ENCODE data around the gene PPP2R2C. TPM values are rescaled to one million over a fixed set of nuclear protein-coding genes. Genes with fewer than 3 reads are reported as not detected.

Gene PPP2R2C
- total and polyA plus RNA-seq, 2 experiments from 2014 or later: 1.3 to 9.2 TPM

DNA sequence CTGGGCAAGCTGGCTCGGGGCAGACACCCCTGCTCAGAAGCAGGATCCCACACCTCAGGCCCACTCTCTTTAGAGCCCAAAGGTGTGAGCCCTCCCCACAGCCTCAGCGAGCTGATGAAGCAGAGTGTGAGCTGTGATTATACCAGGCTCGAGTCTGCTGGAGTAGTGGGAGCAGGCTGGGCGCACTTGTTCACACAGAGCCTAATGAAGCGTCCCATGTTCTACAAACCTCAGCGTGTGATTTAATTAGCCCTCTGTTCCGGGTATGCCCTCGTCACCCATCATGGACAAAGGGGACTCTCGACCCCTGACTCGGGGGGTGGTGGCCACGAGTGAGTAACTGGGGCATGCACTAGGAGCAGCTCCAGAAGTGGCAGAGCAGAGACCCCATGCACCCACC is 62.3 kb downstream of the PPP2R2C start:
- Mint-ChIP-seq H3K27me3 (ENCODE audit: insufficient read depth, low read depth, poor library complexity) (peaks cover 9% of the 10 kb centered on the region), H3K27ac (no peak overlapping the region), H3K9me3 (no peaks in the 10 kb centered on the region), H3K4me3 (no peak overlapping the region), H3K4me1 (peaks cover 12% of the 10 kb centered on the region), H3K36me3 (ENCODE audit: low read depth) (no peaks in the 10 kb centered on the region; the same call in 2 of the 3 replicates)
- Histone ChIP-seq H3K4me1 (ENCODE audit: insufficient read depth) (no peaks in the 10 kb centered on the region; the same call in 1 of the 2 replicates), H3K4me3 (no peak overlapping the region), H3K27ac (ENCODE audit: low read depth) (no peak overlapping the region), H3K9me2 (ENCODE audit: insufficient read depth) (no peaks in the 10 kb centered on the region), H3K4me2 (no peak overlapping the region), H3K79me2 (replicated peaks; ENCODE audit: insufficient read depth) (no peaks in the 10 kb centered on the region), H3K36me3 (ENCODE audit: insufficient read depth) (no peaks in the 10 kb centered on the region), H3K27me3 (ENCODE audit: insufficient read depth) (no peaks in the 10 kb centered on the region), H4K20me1 (replicated peaks; ENCODE audit: insufficient read depth) (no peaks in the 10 kb centered on the region), H2AFZ (no peak overlapping the region), H3F3A (replicated peaks; ENCODE audit: low read depth) (no peaks in the 10 kb centered on the region)
- DNase-seq (ENCODE audit: low spot score): no peak
- no peak for ATAC-seq
- TF ChIP-seq POLR2AphosphoS5 (IDR thresholded peaks at IDR 0.05; ENCODE audit: low read depth): no peak
- TF ChIP-seq STAT1 (IDR thresholded peaks at IDR 0.05; ENCODE audit: unreplicated experiment): no peak
- TF ChIP-seq JUNB (IDR thresholded peaks at IDR 0.05; ENCODE audit: unreplicated experiment): no peak
- TF ChIP-seq, protein P1, sequence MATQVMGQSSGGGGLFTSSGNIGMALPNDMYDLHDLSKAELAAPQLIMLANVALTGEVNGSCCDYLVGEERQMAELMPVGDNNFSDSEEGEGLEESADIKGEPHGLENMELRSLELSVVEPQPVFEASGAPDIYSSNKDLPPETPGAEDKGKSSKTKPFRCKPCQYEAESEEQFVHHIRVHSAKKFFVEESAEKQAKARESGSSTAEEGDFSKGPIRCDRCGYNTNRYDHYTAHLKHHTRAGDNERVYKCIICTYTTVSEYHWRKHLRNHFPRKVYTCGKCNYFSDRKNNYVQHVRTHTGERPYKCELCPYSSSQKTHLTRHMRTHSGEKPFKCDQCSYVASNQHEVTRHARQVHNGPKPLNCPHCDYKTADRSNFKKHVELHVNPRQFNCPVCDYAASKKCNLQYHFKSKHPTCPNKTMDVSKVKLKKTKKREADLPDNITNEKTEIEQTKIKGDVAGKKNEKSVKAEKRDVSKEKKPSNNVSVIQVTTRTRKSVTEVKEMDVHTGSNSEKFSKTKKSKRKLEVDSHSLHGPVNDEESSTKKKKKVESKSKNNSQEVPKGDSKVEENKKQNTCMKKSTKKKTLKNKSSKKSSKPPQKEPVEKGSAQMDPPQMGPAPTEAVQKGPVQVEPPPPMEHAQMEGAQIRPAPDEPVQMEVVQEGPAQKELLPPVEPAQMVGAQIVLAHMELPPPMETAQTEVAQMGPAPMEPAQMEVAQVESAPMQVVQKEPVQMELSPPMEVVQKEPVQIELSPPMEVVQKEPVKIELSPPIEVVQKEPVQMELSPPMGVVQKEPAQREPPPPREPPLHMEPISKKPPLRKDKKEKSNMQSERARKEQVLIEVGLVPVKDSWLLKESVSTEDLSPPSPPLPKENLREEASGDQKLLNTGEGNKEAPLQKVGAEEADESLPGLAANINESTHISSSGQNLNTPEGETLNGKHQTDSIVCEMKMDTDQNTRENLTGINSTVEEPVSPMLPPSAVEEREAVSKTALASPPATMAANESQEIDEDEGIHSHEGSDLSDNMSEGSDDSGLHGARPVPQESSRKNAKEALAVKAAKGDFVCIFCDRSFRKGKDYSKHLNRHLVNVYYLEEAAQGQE (IDR thresholded peaks at IDR 0.05; ENCODE audit: unreplicated experiment): no peak
- no peak for TF ChIP-seq NANOG (IDR thresholded peaks at IDR 0.05; ENCODE audit: borderline replicate concordance)
- no peak for TF ChIP-seq ZNF331 (CRISPR knock-in tag; IDR thresholded peaks at IDR 0.05; ENCODE audit: low read depth)
- TF ChIP-seq EZH2phosphoT487 (IDR thresholded peaks at IDR 0.05; ENCODE audit: unreplicated experiment): no peak
- TF ChIP-seq, protein P2, sequence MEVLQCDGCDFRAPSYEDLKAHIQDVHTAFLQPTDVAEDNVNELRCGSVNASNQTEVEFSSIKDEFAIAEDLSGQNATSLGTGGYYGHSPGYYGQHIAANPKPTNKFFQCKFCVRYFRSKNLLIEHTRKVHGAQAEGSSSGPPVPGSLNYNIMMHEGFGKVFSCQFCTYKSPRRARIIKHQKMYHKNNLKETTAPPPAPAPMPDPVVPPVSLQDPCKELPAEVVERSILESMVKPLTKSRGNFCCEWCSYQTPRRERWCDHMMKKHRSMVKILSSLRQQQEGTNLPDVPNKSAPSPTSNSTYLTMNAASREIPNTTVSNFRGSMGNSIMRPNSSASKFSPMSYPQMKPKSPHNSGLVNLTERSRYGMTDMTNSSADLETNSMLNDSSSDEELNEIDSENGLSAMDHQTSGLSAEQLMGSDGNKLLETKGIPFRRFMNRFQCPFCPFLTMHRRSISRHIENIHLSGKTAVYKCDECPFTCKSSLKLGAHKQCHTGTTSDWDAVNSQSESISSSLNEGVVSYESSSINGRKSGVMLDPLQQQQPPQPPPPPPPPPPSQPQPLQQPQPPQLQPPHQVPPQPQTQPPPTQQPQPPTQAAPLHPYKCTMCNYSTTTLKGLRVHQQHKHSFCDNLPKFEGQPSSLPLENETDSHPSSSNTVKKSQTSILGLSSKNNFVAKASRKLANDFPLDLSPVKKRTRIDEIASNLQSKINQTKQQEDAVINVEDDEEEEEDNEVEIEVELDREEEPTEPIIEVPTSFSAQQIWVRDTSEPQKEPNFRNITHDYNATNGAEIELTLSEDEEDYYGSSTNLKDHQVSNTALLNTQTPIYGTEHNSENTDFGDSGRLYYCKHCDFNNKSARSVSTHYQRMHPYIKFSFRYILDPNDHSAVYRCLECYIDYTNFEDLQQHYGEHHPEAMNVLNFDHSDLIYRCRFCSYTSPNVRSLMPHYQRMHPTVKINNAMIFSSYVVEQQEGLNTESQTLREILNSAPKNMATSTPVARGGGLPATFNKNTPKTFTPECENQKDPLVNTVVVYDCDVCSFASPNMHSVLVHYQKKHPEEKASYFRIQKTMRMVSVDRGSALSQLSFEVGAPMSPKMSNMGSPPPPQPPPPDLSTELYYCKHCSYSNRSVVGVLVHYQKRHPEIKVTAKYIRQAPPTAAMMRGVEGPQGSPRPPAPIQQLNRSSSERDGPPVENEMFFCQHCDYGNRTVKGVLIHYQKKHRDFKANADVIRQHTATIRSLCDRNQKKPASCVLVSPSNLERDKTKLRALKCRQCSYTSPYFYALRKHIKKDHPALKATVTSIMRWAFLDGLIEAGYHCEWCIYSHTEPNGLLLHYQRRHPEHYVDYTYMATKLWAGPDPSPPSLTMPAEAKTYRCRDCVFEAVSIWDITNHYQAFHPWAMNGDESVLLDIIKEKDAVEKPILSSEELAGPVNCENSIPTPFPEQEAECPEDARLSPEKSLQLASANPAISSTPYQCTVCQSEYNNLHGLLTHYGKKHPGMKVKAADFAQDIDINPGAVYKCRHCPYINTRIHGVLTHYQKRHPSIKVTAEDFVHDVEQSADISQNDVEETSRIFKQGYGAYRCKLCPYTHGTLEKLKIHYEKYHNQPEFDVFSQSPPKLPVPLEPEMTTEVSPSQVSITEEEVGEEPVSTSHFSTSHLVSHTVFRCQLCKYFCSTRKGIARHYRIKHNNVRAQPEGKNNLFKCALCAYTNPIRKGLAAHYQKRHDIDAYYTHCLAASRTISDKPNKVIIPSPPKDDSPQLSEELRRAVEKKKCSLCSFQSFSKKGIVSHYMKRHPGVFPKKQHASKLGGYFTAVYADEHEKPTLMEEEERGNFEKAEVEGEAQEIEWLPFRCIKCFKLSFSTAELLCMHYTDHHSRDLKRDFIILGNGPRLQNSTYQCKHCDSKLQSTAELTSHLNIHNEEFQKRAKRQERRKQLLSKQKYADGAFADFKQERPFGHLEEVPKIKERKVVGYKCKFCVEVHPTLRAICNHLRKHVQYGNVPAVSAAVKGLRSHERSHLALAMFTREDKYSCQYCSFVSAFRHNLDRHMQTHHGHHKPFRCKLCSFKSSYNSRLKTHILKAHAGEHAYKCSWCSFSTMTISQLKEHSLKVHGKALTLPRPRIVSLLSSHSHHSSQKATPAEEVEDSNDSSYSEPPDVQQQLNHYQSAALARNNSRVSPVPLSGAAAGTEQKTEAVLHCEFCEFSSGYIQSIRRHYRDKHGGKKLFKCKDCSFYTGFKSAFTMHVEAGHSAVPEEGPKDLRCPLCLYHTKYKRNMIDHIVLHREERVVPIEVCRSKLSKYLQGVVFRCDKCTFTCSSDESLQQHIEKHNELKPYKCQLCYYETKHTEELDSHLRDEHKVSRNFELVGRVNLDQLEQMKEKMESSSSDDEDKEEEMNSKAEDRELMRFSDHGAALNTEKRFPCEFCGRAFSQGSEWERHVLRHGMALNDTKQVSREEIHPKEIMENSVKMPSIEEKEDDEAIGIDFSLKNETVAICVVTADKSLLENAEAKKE (CRISPR knock-in tag; IDR thresholded peaks at IDR 0.05): no peak
- no peak for TF ChIP-seq EZH2 (IDR thresholded peaks at IDR 0.05; ENCODE audit: low read depth, unreplicated experiment)
- TF ChIP-seq ZNF114 (CRISPR knock-in tag; IDR thresholded peaks at IDR 0.05): no peak
- no peak for TF ChIP-seq CREB1 (CRISPR knock-in tag; IDR thresholded peaks at IDR 0.05; ENCODE audit: low read depth)
- TF ChIP-seq, protein P3, sequence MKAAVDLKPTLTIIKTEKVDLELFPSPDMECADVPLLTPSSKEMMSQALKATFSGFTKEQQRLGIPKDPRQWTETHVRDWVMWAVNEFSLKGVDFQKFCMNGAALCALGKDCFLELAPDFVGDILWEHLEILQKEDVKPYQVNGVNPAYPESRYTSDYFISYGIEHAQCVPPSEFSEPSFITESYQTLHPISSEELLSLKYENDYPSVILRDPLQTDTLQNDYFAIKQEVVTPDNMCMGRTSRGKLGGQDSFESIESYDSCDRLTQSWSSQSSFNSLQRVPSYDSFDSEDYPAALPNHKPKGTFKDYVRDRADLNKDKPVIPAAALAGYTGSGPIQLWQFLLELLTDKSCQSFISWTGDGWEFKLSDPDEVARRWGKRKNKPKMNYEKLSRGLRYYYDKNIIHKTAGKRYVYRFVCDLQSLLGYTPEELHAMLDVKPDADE (IDR thresholded peaks at IDR 0.05): no peak
- TF ChIP-seq, protein P4, sequence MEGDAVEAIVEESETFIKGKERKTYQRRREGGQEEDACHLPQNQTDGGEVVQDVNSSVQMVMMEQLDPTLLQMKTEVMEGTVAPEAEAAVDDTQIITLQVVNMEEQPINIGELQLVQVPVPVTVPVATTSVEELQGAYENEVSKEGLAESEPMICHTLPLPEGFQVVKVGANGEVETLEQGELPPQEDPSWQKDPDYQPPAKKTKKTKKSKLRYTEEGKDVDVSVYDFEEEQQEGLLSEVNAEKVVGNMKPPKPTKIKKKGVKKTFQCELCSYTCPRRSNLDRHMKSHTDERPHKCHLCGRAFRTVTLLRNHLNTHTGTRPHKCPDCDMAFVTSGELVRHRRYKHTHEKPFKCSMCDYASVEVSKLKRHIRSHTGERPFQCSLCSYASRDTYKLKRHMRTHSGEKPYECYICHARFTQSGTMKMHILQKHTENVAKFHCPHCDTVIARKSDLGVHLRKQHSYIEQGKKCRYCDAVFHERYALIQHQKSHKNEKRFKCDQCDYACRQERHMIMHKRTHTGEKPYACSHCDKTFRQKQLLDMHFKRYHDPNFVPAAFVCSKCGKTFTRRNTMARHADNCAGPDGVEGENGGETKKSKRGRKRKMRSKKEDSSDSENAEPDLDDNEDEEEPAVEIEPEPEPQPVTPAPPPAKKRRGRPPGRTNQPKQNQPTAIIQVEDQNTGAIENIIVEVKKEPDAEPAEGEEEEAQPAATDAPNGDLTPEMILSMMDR (conservative IDR thresholded peaks at IDR 0.05; ENCODE audit: low read depth in 2 of 2): no peak

Data from GM23338 (cell line).